H7 (cell line): ENCODE data around the gene STK4. TPM values are rescaled to one million over a fixed set of nuclear protein-coding genes. Genes with fewer than 3 reads are reported as not detected.
"Not testable (repeated sequence)": the region's sequence is repeated elsewhere in the genome, so short reads cannot be mapped to it uniquely, and the experiment has no call there.

Experiments used
- DNase-seq: peaks from one replicate; pipeline ENCODE4 v3.0.0; 2012
- H3K27me3 ChIP-seq: 2 replicates; pipeline ENCODE4 v1.6.0; 2011; ENCODE audit warnings: mild to moderate bottlenecking, low read length; ENCODE audit not compliant: control insufficient read depth, insufficient read depth
- H3K36me3 ChIP-seq: replicated peaks from 2 replicates; pipeline ENCODE4 v1.5.1; 2011; ENCODE audit warnings: low read length; ENCODE audit not compliant: control insufficient read depth, insufficient read depth
- H3K4me3 ChIP-seq: 2 replicates; pipeline ENCODE4 v1.5.1; 2011; ENCODE audit warnings: low read depth, mild to moderate bottlenecking, control low read depth, low read length, moderate library complexity; ENCODE audit not compliant: insufficient read depth
- total RNA-seq: library from RNA; depleted of rRNA; stranded (reverse); fragments of >200 nt; shearing (Covaris generic); gene quantifications from 2 replicates; pipeline ENCODE4 v1.2.3, GENCODE V29; 2014

STK4 gene
- total RNA-seq, 1 experiment from 2014 or later = 15.6 TPM

GRCh38 chr20:44983093-44983674 is 16.9 kb downstream of the STK4 start:
- Histone ChIP-seq H3K27me3 (no peaks in the 10 kb centered on the region), H3K4me3 (no peak overlapping the region), H3K36me3 (peaks cover 3% of the 10 kb centered on the region)
- DNase-seq = no peak

GRCh38 chr20:44988631-44989171 is 22.4 kb downstream of the STK4 start:
- H3K27me3 ChIP-seq = no peaks in the 10 kb centered on the region
- H3K4me3 ChIP-seq = no peak overlapping the region
- H3K36me3 ChIP-seq = no peaks in the 10 kb centered on the region; the same call in none of the 2 replicates
- no peak for DNase-seq

GRCh38 chr20:44990425-44990824 is 24.1 kb downstream of the STK4 start:
- no peak for DNase-seq
- H3K27me3 ChIP-seq = no peaks in the 10 kb centered on the region
- no peak overlapping the region for H3K4me3 ChIP-seq
- H3K36me3 ChIP-seq = no peaks in the 10 kb centered on the region; the same call in none of the 2 replicates

GRCh38 chr20:44990957-44991356 is 24.6 kb downstream of the STK4 start:
- no peak for DNase-seq
- H3K36me3 ChIP-seq = no peaks in the 10 kb centered on the region; the same call in none of the 2 replicates
- H3K4me3 ChIP-seq = no peak overlapping the region
- H3K27me3 ChIP-seq = no peaks in the 10 kb centered on the region

- DNase-seq = no peak
- H3K27me3 ChIP-seq = no peaks in the 10 kb centered on the region
- H3K4me3 ChIP-seq = no peak overlapping the region
- peaks cover 3% of the 10 kb centered on the region for H3K36me3 ChIP-seq
These were observed 27.0 kb downstream of the STK4 start for GRCh38 chr20:44993343-44993742.

- peaks cover 11% of the 10 kb centered on the region for H3K36me3 ChIP-seq
- H3K27me3 ChIP-seq = no peaks in the 10 kb centered on the region
- no peak for DNase-seq
- no peak overlapping the region for H3K4me3 ChIP-seq
These were observed 30.9 kb downstream of the STK4 start for GRCh38 chr20:44997171-44997570.

- no peak for DNase-seq
- Histone ChIP-seq H3K27me3 (no peaks in the 10 kb centered on the region), H3K4me3 (no peak overlapping the region), H3K36me3 (peaks cover 11% of the 10 kb centered on the region)
These were observed 31.4 kb downstream of the STK4 start for GRCh38 chr20:44997668-44998067.

GRCh38 chr20:45008521-45009049 is 42.3 kb downstream of the STK4 start:
- DNase-seq = no peak

GRCh38 chr20:45010399-45010828 is 44.1 kb downstream of the STK4 start:
- no peak for DNase-seq
- Histone ChIP-seq H3K27me3 (no peaks in the 10 kb centered on the region), H3K36me3 (no peaks in the 10 kb centered on the region), H3K4me3 (no peak overlapping the region)

More at GRCh38 chr20:45008521-45009049, 42.3 kb downstream of the STK4 start:
- Histone ChIP-seq H3K27me3 (no peaks in the 10 kb centered on the region), H3K36me3 (no peaks in the 10 kb centered on the region), H3K4me3 (no peak overlapping the region)

GRCh38 chr20:45011108-45011526 is 44.8 kb downstream of the STK4 start:
- peak; percentile 52 for DNase-seq
- H3K36me3 ChIP-seq = no peaks in the 10 kb centered on the region
- no peaks in the 10 kb centered on the region for H3K27me3 ChIP-seq
- H3K4me3 ChIP-seq = no peak overlapping the region

GRCh38 chr20:45012682-45013302 is 46.5 kb downstream of the STK4 start:
- no peak for DNase-seq
- H3K36me3 ChIP-seq = no peaks in the 10 kb centered on the region
- H3K4me3 ChIP-seq = no peak overlapping the region
- H3K27me3 ChIP-seq = no peaks in the 10 kb centered on the region

GRCh38 chr20:45014131-45014530 is 47.8 kb downstream of the STK4 start:
- not testable (repeated sequence) for H3K4me3 ChIP-seq, DNase-seq

GRCh38 chr20:45014671-45015415 is 48.5 kb downstream of the STK4 start:
- H3K27me3 ChIP-seq = no peaks in the 10 kb centered on the region
- H3K36me3 ChIP-seq = no peaks in the 10 kb centered on the region
- DNase-seq = no peak

More at GRCh38 chr20:45014131-45014530, 47.8 kb downstream of the STK4 start:
- not testable (repeated sequence) for H3K27me3 ChIP-seq, H3K36me3 ChIP-seq

GRCh38 chr20:45016089-45016671 is 49.9 kb downstream of the STK4 start:
- Histone ChIP-seq H3K27me3 (no peaks in the 10 kb centered on the region), H3K4me3 (no peak overlapping the region), H3K36me3 (no peaks in the 10 kb centered on the region)
- DNase-seq = no peak

More at GRCh38 chr20:45014671-45015415, 48.5 kb downstream of the STK4 start:
- H3K4me3 ChIP-seq = no peak overlapping the region
